Measurements from ENCODE around the gene MR1. TPM values are rescaled to one million over a fixed set of nuclear protein-coding genes. Genes with fewer than 3 reads are reported as not detected.

The MR1 gene
- total and polyA plus RNA-seq, 2 donors from 2014 or later = 15.2 to 29.3 TPM

GRCh38 chr1:181089017-181089675 is 55.4 kb downstream of the MR1 start:
- Histone ChIP-seq H3K4me3 (ENCODE audit: low read length in 3 of 3) (peak overlapping the region; percentile 80 to 87 (median 84)), H3K9me3 (ENCODE audit: control insufficient read depth in 2 of 3, insufficient read depth in 1 of 3, low read length in 3 of 3) (no peaks in the 10 kb centered on the region), H3K36me3 (ENCODE audit: control insufficient read depth in 2 of 3, insufficient read depth in 3 of 3, low read length in 3 of 3) (no peaks in the 10 kb centered on the region), H3K9ac (ENCODE audit: low read length in 3 of 3) (peak overlapping the region; percentile 63 to 70 (median 67)), H3K27ac (ENCODE audit: low read depth in 2 of 2, low read length in 2 of 2) (peak overlapping the region; percentile 83 to 91), H3K4me1 (ENCODE audit: control insufficient read depth in 2 of 3, insufficient read depth in 2 of 3, low read depth in 1 of 3, low read length in 3 of 3) (peaks cover 3 to 6% (median 4%) of the 10 kb centered on the region in 3 donors), H3K27me3 (ENCODE audit: control insufficient read depth, insufficient read depth, low read length) (no peaks in the 10 kb centered on the region)
- TF ChIP-seq CTCF (IDR thresholded peaks at IDR 0.05; ENCODE audit: borderline replicate concordance, extremely low read depth, insufficient read depth) = no peak
- DNase-seq (peak in 4 of 5 donors; percentile 31 to 84 (median 62)), FAIRE-seq (no peak)
- intact Hi-C loops (cut with DNase I) = loop anchor here (10.0 kb wide), 1 partner anchor 56 kb away; no protein-coding TSS in a partner anchor

GRCh38 chr1:181089676-181090544 is 56.1 kb downstream of the MR1 start:
- H3K9me3 ChIP-seq (ENCODE audit: control insufficient read depth in 2 of 3, insufficient read depth in 1 of 3, low read length in 3 of 3) = no peaks in the 10 kb centered on the region
- FAIRE-seq (no peak), DNase-seq (peak; percentile 50 to 93 (median 70))
- peak overlapping the region; percentile 83 to 91 for H3K27ac ChIP-seq (ENCODE audit: low read depth in 2 of 2, low read length in 2 of 2)
- no peak for TF ChIP-seq CTCF (IDR thresholded peaks at IDR 0.05; ENCODE audit: borderline replicate concordance, extremely low read depth, insufficient read depth)
- H3K4me3 ChIP-seq (ENCODE audit: low read length in 3 of 3) = peak overlapping the region; percentile 80 to 87 (median 84)
- intact Hi-C loops (cut with DNase I) = loop anchor here (10.0 kb wide), 1 partner anchor 55 kb away; no protein-coding TSS in a partner anchor
- peak overlapping the region; percentile 17 to 63 (median 61) for H3K9ac ChIP-seq (ENCODE audit: low read length in 3 of 3)
- H3K4me1 ChIP-seq (ENCODE audit: control insufficient read depth in 2 of 3, insufficient read depth in 2 of 3, low read depth in 1 of 3, low read length in 3 of 3) = peaks cover 3 to 6% (median 3%) of the 10 kb centered on the region in 3 donors
- no peaks in the 10 kb centered on the region for H3K36me3 ChIP-seq (ENCODE audit: control insufficient read depth in 2 of 3, insufficient read depth in 3 of 3, low read length in 3 of 3)
- H3K27me3 ChIP-seq (ENCODE audit: control insufficient read depth, insufficient read depth, low read length) = no peaks in the 10 kb centered on the region

GRCh38 chr1:181090641-181091126 is 56.9 kb downstream of the MR1 start:
- FAIRE-seq (no peak), DNase-seq (no peak)
- no peak for TF ChIP-seq CTCF (IDR thresholded peaks at IDR 0.05; ENCODE audit: borderline replicate concordance, extremely low read depth, insufficient read depth)
- peak overlapping the region; percentile 17 to 61 (median 57) for H3K9ac ChIP-seq (ENCODE audit: low read length in 3 of 3)
- peak overlapping the region; percentile 83 to 91 for H3K27ac ChIP-seq (ENCODE audit: low read depth in 2 of 2, low read length in 2 of 2)
- no peaks in the 10 kb centered on the region for H3K9me3 ChIP-seq (ENCODE audit: control insufficient read depth in 2 of 3, insufficient read depth in 1 of 3, low read length in 3 of 3)
- peaks cover 3 to 6% (median 6%) of the 10 kb centered on the region in 3 donors for H3K4me1 ChIP-seq (ENCODE audit: control insufficient read depth in 2 of 3, insufficient read depth in 2 of 3, low read depth in 1 of 3, low read length in 3 of 3)
- intact Hi-C loops (cut with DNase I) = no loop called here
- H3K36me3 ChIP-seq (ENCODE audit: control insufficient read depth in 2 of 3, insufficient read depth in 3 of 3, low read length in 3 of 3) = no peaks in the 10 kb centered on the region
- no peaks in the 10 kb centered on the region for H3K27me3 ChIP-seq (ENCODE audit: control insufficient read depth, insufficient read depth, low read length)
- H3K4me3 ChIP-seq (ENCODE audit: low read length in 3 of 3) = peak overlapping the region; percentile 80 to 87 (median 84)
